Fibroblast of upper back skin (primary cell): ENCODE data around the gene RAB20.
"Not testable (repeated sequence)": the region's sequence is repeated elsewhere in the genome, so short reads cannot be mapped to it uniquely, and the experiment has no call there.

Source experiments
- DNase-seq: peaks from one replicate; pipeline ENCODE4 v3.0.0-alpha.2; 2013

RAB20 gene

GRCh38 chr13:110507678-110508381 lies 53.7 kb downstream of the RAB20 start:
- DNase-seq, result no peak

DNA sequence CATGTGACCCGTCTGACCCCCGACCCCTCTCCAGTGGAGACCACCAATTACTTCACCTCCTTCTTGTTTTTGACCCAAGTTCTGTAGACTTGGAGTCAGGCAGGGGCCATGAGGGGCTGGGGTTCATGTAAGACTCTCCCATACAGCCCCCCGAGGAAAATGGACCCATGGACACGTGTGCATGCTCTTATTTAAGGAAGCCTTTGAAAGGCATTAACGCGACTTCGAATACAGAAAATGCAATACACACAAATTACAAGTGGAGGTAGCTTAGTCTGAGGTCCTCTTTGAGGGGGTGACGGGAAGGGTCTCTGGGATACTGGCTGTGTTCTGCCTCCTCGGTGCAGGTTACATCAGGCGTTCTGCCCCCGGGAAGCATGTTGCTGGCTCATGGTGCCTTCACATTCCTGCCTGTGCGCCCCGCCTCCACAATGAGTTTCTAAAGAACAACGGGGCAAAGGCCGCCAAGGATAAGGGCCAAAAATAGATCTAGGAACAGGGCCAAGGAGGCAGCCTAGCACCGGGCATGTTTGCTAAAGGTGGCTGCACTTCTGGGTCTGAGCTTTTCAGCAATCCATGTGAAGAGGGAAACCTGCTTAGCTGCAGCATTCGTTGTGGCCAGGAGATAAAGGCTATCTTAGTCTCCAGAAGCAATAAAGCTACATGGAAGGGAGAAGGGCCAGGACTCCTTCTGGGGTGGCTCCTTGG lies 54.5 kb downstream of the RAB20 start:
- DNase-seq, result no peak

DNA sequence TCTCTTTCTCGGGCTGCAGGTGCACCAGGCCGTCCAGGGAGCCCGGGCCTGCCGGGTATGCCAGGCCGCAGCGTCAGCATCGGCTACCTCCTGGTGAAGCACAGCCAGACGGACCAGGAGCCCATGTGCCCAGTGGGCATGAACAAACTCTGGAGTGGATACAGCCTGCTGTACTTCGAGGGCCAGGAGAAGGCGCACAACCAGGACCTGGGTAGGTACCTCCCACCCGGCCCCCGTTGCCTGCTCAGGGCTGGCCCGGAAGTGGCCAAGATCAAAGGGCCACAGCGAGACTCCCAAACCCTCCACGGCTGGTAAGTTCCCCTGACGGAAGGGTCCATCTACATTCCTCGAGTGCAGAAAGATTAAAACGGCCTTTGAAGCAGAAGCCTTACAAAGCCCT lies 55.1 kb downstream of the RAB20 start:
- DNase-seq, result no peak

- no peak for DNase-seq
Observed at GRCh38 chr13:110505594-110505993, 55.9 kb downstream of the RAB20 start.

DNA sequence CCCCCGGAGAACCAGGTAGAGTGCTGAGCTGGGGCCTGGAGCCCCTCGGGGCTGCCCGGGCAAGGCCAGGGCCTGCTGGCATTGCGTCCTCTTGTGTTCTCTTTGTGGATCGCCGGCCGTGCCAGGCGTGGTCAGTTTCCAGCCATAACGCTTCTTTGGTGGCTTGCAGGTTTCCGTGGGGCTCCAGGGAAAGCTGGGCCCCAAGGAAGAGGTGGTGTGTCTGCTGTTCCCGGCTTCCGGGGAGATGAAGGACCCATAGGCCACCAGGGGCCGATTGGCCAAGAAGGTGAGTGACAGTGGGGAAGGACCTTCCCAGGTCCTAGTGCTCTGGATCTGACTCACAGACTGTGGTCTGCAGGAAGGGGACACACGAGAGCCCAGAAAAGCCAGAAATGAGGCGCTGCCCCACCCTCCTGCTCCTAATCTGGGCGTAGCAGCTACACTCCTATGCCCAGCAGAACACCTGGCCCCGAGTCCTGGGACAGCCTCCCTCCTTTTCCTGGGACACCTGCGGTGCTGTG lies 57.5 kb downstream of the RAB20 start:
- DNase-seq, result no peak

DNA sequence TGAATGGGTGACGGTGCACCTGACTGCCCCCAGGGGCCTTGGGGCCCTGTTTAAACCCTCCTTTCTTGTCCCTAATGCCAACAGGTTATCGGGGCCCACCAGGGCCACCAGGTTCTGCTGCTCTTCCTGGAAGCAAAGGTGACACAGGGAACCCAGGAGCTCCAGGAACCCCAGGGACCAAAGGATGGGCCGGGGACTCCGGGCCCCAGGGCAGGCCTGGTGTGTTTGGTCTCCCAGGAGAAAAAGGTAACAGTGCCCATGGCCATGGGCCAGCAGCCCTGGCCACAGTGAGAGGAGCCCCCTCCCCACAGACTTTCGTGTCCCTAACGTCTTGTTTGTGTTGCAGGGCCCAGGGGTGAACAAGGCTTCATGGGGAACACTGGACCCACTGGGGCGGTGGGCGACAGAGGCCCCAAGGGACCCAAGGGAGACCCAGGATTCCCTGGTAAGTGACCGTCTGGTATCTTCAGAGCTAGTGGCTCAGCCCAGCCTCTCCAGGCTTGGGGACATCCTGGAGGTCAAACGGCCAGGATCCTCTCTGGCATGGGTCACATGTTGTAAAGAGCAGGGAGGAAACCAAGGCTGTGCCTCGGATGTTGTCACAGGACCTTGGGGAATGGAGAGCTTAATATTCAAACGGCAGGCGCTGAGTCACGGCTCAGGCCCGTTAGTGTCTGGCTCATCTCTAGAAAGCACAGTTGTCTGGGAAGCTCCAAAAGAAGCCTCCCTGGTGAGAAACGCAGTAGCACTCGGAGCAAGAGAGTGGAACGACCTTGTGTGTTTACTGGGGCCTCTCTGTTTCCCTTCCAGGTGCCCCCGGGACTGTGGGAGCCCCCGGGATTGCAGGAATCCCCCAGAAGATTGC lies 58.3 kb downstream of the RAB20 start:
- DNase-seq, result peak; percentile 43

- no peak for DNase-seq
Observed at GRCh38 chr13:110501188-110501587, 60.3 kb downstream of the RAB20 start.

DNA sequence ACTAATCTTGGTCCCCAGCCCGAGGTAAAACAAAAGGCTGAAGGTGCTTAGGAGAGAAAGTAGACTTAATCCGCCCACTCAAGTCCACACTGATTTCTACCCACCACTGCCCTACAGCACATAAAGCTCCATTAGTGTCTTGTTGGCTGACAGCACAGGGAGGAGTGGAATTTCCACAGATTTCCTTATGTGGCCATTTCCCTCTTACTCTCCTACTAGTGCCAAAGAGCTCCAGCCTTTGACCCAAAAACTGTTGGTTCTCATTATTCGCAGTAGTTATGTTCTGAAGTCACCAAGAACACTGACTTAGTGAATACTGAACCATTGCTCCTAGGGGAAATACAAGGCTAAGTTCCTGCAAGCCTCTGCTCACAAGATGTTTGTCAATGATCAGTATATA lies 61.2 kb downstream of the RAB20 start:
- no peak for DNase-seq

GRCh38 chr13:110499621-110500281 lies 61.8 kb downstream of the RAB20 start:
- peak; percentile 80 for DNase-seq

DNA sequence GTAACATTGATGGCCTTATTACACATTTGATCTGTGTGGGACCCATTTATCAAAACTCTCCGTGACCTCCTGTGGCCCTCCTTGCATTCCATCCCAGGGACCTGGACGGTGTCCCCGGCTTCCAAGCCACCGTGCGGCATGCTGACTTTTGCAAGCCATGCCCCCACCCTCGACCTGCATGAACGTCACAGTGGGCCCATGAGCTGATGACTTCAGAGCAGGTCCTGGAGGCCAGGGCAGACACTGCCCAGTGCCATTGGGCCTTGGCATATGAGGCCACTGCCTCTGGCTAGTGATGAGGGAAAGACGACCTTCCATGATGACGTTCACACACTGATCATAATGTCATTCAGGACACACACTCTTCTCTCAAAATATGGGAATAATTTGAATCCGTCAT lies 62.8 kb downstream of the RAB20 start:
- DNase-seq, result no peak

DNA sequence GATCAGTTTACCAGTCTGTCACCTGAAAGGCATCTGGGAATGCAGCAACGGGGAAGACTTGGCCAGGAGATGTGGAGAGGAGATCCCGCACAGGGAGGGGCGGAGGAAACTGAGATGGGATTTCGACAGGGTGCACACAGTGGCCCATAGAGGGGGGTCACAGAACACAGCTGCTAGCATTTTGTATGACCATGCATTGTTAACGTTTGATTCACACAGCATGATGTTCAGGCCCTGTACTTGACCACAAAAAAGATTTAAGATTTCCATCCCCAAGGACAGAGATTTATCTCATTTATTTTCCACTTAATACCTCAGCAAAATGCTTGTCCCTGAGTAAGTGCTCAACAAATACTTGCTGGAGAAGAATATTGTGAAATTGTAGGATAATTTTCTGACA lies 63.2 kb downstream of the RAB20 start:
- no peak for DNase-seq

GRCh38 chr13:110497896-110498295 lies 63.6 kb downstream of the RAB20 start:
- DNase-seq, result not testable (repeated sequence)

GRCh38 chr13:110497003-110497402 lies 64.5 kb downstream of the RAB20 start:
- DNase-seq, result no peak

- DNase-seq, result no peak
Observed at GRCh38 chr13:110496281-110496680, 65.2 kb downstream of the RAB20 start.

DNA sequence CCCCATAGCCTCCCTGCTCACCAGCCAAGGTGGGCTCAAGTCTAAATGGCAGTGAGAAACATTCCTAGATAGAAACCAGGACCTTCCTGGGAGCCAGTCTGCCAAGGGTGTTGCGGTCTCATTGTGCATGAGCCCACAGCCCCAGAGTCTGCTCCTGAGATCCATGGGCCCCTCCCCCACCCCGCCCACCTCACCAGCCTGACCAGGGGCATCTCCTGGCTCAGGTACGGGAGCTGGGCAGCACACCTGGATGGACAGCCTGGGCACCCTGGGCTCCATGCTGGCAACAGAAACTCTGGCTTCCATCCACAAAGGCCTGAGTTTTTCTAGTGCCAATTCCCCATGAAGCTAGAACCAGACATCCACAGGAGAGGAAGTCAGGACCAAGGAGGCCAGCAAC lies 65.6 kb downstream of the RAB20 start:
- no peak for DNase-seq

DNA sequence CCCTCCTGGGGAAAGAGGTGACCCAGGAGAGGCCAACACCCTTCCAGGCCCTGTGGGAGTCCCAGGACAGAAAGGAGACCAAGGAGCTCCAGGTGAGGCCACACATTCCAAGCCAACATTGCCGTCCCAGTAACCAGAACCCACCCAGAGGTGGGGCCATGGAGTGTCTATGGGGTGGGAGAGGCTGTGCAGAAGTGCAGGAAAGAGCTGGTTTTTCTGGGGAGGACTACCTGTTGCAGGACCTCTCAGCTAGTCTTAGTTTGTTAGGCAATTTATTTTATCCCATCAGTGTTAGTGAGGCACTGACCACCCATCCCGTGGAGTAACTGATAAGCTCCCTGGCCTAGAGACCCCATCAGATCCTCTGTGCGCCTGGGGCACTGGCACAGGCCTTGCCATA lies 66.1 kb downstream of the RAB20 start:
- no peak for DNase-seq

- DNase-seq, result no peak
Observed at GRCh38 chr13:110493613-110494012, 67.9 kb downstream of the RAB20 start.

GRCh38 chr13:110492679-110493593 lies 68.6 kb downstream of the RAB20 start:
- DNase-seq, result no peak

DNA sequence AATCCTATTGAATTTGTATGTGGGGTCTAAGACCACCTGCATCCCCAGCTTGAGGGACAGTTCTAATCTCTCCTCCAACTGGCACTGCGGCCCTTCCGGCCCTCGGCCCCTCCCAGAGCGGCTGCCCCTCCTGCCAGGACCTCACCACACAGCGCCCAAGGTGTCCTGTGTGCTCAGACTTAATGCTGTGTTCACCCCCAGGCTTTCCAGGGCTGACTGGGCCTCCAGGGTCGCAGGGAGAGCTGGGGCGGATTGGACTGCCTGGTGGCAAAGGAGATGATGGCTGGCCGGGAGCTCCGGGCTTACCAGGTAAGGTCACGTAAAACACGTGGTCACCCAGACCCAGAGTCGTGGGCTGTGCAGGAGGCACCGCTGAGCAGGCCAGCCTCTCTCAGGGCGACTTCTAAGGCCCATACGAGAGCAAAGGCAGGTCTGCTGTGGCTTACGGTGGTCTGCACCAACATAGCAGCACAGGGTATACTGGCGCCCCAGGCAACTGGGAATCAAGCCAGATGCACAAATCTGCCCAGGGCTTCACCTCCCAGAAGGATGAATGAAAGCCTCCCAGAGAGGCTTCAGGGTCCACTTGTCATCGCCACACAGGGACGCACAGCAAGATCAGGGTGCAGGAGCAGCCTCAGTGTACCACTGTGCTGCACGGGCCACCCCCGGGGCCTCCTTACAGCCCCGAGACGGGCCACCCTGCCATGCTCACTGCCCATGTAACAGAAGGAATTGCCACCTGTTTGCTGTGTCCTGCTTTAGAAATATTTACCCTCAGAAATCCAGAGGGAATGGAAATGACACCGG lies 69.4 kb downstream of the RAB20 start:
- DNase-seq, result no peak

DNA sequence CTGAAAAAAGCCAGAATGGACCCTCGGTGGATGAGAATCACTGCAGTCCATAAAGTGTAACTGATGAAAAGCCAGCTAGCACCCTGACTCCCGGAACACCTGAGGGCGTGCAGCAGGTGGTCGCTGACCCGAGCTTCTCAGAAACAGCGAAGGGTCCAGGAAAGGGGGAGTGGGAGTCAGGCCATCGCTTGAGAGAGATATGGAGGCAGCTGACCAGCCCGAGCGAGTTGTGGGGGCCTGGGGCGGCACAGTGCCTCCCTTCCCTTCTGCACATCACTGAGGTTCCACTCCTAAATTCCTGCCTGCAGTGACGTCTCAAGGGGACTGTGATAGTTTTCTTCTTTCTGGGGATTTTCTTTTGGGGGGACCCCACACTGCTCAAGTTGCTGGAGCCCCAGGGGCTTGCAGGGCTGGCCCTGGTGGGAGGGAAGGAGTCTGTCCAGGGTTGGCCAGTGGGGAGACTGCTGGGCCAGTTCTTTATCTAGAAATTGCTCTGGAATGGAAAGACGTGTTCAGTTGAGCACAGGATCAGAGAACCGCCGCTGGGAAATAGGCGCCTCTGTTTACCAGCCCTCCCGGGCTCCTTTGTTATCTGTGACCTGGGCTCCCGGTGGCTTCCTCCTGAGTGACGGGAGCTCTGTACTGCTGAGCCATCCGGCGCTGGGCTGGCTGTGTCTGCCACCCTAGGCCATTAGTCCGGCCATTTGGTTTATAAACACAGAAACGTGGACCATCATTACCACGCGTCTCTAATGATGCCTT lies 71.3 kb downstream of the RAB20 start:
- DNase-seq, result no peak
